B cell (primary cell): ENCODE results near the gene AMOTL1.

ENCODE experiments used
- CTCF ChIP-seq: fragments of 200-600 bp; IDR thresholded peaks from one replicate; pipeline ENCODE4 v1.8.0; 2022; ENCODE audit warnings: antibody characterized with exemption, mild to moderate bottlenecking
- EZH2 ChIP-seq: IDR thresholded peaks from 2 replicates; pipeline ENCODE4 v1.6.1; 2012; ENCODE audit warnings: borderline replicate concordance, low read depth, mild to moderate bottlenecking, moderate library complexity, low read length; ENCODE audit not compliant: insufficient read depth, poor library complexity, severe bottlenecking

- TF ChIP-seq CTCF (no peak), EZH2 (no peak)
These were observed 70.0 kb downstream of the AMOTL1 start for GRCh38 chr11:94838027-94838731.
